ENCODE data around the gene AP4M1. TPM values are rescaled to one million over a fixed set of nuclear protein-coding genes. Genes with fewer than 3 reads are reported as not detected.
"Not testable (repeated sequence)": the region's sequence is repeated elsewhere in the genome, so short reads cannot be mapped to it uniquely, and the experiment has no call there.

Gene AP4M1
- total and polyA plus RNA-seq, 5 donors, result 10.1 to 15.4 (median 13.9) TPM

DNA sequence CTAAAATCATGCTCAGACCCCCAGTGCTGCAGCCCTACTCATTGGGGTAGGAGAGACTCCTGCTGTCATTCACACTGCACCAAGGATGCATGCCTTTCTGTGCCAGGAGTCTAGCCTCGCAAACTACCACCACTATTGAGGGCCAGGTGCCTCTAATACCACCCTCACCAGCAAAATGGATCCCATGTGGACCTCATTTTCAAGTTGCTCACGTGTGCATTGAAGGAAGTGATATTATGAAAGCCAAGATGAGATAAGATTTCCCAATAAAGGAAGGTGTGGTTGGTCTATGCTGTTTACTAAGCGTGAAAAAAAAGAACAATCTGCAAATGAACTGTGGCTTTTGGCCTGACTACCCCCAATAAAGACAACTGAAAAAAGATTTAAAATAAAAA lies 40.1 kb downstream of the AP4M1 start:
- ATAC-seq (no peak), DNase-seq (no peak)
- Histone ChIP-seq H3K27me3 (ENCODE audit: control insufficient read depth, insufficient read depth) (no peaks in the 10 kb centered on the region), H3K27ac (ENCODE audit: low read length) (no peak overlapping the region), H3K9me3 (ENCODE audit: control insufficient read depth, low read length) (no peaks in the 10 kb centered on the region), H3K4me1 (ENCODE audit: control insufficient read depth, insufficient read depth, low read length) (no peaks in the 10 kb centered on the region), H3K4me3 (ENCODE audit: low read length) (no peak overlapping the region)
- WGBS, result 62% methylated on average over 3 of the region's 3 CpGs
- intact Hi-C loops (cut with DNase I), result no loop called here

DNA sequence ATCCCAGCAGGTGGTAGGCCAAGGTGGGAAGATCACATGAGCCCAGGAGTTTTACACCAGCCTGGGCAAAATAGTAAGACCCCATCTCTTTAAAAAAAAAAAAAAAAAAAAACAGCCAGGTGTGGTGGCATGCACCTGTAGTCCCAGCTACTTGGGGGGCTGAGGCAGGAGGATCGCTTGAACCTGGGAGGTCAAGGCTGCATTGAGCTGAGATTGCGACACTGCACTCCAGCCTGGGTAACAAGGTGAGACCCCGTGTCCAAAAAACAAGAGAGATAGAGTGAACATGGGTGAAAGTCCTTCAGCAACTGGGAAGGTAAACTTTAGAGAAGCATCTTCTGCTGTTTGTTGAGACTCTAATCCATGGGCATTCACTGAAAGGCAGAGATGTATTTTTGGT lies 41.0 kb downstream of the AP4M1 start:
- Histone ChIP-seq H3K4me3 (ENCODE audit: low read length) (no peak overlapping the region), H3K27ac (ENCODE audit: low read length) (no peak overlapping the region), H3K4me1 (ENCODE audit: control insufficient read depth, insufficient read depth, low read length) (no peaks in the 10 kb centered on the region), H3K9me3 (ENCODE audit: control insufficient read depth, low read length) (no peaks in the 10 kb centered on the region), H3K27me3 (ENCODE audit: control insufficient read depth, insufficient read depth) (no peaks in the 10 kb centered on the region)
- 92% methylated on average over 3 of the region's 3 CpGs for WGBS
- no peak for DNase-seq
- intact Hi-C loops (cut with DNase I), result no loop called here
- no peak for ATAC-seq

DNA sequence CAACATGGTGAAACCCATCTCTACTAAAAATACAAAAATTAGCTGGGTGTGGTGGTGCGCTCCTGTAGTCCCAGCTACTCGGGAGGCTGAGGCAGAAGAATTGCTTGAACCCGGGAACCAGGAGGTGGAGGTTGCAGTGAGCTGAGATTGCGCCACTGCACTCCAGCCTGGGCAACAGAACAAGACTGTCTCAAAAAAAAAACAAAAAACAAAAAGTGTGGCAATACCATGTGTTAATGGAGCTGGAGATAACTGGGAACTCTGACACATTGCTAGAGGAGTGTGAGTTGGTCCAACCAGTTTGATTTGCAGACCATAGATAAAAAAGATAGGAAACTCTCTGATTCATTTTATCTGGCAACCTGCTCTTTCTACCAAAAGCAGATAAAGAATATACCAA lies 44.9 kb downstream of the AP4M1 start:
- H3K9me3 ChIP-seq (ENCODE audit: control insufficient read depth, low read length); H3K4me3 ChIP-seq (ENCODE audit: low read length); DNase-seq; H3K4me1 ChIP-seq (ENCODE audit: control insufficient read depth, insufficient read depth, low read length); ATAC-seq; intact Hi-C loops (cut with DNase I); H3K27me3 ChIP-seq (ENCODE audit: control insufficient read depth, insufficient read depth); H3K27ac ChIP-seq (ENCODE audit: low read length): not testable (repeated sequence)
- 91% methylated on average over 4 of the region's 4 CpGs for whole genome bisulfite sequencing

DNA sequence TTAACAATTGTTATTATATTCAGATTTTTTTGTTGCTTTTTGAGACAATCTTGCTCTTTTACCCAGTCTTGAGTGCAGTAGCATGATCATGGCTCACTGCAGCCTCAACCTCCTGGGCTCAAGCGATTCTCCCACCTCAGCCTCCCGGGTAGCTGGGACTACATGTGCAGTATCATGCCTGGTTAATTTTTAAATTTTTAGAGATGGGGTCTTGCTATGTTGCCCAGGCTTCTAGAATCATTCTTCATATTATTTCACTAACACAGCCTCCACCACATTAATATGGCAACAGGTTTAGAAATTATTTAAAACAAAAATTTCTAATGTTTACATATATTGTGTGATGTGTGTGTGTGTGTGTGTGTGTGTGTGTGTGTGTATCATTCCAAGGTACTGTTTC lies 45.8 kb downstream of the AP4M1 start:
- intact Hi-C loops (cut with DNase I), result no loop called here
- H3K4me3 ChIP-seq (ENCODE audit: low read length), result no peak overlapping the region
- H3K27me3 ChIP-seq (ENCODE audit: control insufficient read depth, insufficient read depth), result no peaks in the 10 kb centered on the region
- ATAC-seq (no peak), DNase-seq (no peak)
- no peaks in the 10 kb centered on the region for H3K4me1 ChIP-seq (ENCODE audit: control insufficient read depth, insufficient read depth, low read length)
- 98% methylated on average over 2 of the region's 2 CpGs for WGBS
- no peaks in the 10 kb centered on the region for H3K9me3 ChIP-seq (ENCODE audit: control insufficient read depth, low read length)
- no peak overlapping the region for H3K27ac ChIP-seq (ENCODE audit: low read length)

DNA sequence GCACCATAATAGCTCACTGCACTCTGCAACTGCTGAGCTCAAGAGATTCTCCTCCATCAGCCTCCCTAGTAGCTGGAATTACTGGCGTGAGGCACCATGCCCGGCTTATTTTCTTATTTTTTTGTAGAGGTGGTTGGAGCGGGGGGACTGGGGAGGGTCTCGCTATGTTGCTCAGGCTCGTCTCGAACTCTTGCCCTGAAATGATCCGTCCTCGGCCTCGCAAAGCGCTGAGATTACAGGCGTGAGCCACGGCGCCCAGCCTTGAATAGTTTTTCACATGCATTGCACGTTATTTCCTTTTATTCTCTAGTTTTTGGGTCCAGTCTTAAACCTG lies 46.7 kb downstream of the AP4M1 start:
- intact Hi-C loops (cut with DNase I), result no loop called here
- 12% methylated on average over 14 of the region's 14 CpGs for WGBS
- peak overlapping the region; percentile 46 for H3K4me3 ChIP-seq (ENCODE audit: low read length)
- ATAC-seq (no peak), DNase-seq (no peak)
- H3K9me3 ChIP-seq (ENCODE audit: control insufficient read depth, low read length), result no peaks in the 10 kb centered on the region
- no peaks in the 10 kb centered on the region for H3K27me3 ChIP-seq (ENCODE audit: control insufficient read depth, insufficient read depth)
- H3K4me1 ChIP-seq (ENCODE audit: control insufficient read depth, insufficient read depth, low read length), result no peaks in the 10 kb centered on the region
- H3K27ac ChIP-seq (ENCODE audit: low read length), result peak overlapping the region; percentile 44

DNA sequence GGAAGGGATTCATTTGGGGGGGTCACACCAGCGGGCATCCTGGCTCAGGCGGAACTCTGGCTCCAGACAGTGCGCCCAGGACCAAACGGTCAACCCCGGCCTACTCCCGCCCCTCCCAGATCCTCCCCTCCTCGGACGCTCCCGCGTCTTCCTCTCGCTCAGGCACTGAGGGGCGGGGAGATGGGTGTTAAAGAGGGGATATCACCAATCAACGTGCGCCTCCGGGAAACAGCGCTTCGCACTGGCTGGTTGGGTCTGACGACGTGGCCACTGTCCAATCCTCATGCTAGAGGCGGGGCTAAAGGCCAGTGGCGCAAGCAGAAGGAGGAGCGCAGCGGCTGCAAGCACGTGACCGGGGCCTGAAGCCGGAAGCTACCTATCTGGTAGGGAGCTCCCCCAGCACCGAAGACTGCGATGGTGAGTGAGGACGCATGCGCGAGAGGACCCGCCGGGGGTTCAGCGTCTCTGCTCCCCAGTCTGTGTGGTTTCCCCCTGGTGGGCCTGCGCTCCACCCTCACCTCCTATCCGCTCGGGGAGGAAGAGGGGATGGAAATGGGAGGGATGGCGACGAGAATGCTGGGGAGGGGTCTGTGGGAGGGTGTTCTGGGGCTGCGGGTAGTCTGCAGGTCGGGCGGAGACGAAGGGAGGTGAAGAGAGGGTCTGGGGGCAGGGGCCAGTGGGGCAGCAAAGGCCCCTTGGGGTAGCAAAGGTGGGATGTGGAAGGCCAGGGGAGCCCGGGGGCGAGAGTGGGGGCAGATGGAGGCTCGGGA lies 47.3 kb downstream of the AP4M1 start, which contains the start of gene LAMTOR4:
TSS of gene LAMTOR4 (plus strand) at position 360 of the 770 bp plus-strand sequence. CDS start at position 415, 55 bp downstream.
- DNase-seq, result peak; percentile 99
- H3K9me3 ChIP-seq (ENCODE audit: control insufficient read depth, low read length), result no peaks in the 10 kb centered on the region
- WGBS, result under 1% methylated on average over 46 of the region's 46 CpGs
- peak within 1 kb of the TSS; percentile 75 for H3K27ac ChIP-seq (ENCODE audit: low read length)
- ATAC-seq, result peak; percentile 99 to 100
- intact Hi-C loops (cut with DNase I), result no loop called here
- no peaks in the 10 kb centered on the region for H3K4me1 ChIP-seq (ENCODE audit: control insufficient read depth, insufficient read depth, low read length)
- no peaks in the 10 kb centered on the region for H3K27me3 ChIP-seq (ENCODE audit: control insufficient read depth, insufficient read depth)
- peak within 1 kb of the TSS; percentile 79 for H3K4me3 ChIP-seq (ENCODE audit: low read length)

DNA sequence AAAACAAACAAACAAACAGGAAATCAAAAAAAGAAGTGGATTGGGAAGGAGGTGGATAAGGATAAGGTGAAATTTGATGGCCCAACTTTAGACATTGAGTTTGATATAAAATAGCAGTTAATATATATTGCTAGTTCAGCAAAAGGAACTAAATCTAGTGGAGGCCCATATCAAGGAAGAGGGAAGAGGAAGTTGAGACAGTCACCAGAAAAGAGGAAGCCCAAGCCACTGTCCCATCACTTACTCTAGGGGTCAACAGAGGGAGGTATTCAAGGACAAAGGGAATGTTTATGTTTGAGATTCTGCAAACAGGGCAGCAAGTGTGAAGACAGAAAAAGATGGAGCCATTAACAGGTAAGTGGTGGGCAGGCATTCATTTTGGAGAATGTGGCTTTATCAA lies 51.0 kb downstream of the AP4M1 start:
- H3K4me1 ChIP-seq (ENCODE audit: control insufficient read depth, insufficient read depth, low read length), result no peaks in the 10 kb centered on the region
- intact Hi-C loops (cut with DNase I), result no loop called here
- no peak overlapping the region for H3K27ac ChIP-seq (ENCODE audit: low read length)
- DNase-seq, result no peak
- H3K9me3 ChIP-seq (ENCODE audit: control insufficient read depth, low read length), result no peaks in the 10 kb centered on the region
- no peak overlapping the region for H3K4me3 ChIP-seq (ENCODE audit: low read length)
- no peak for ATAC-seq
- H3K27me3 ChIP-seq (ENCODE audit: control insufficient read depth, insufficient read depth), result no peaks in the 10 kb centered on the region

DNA sequence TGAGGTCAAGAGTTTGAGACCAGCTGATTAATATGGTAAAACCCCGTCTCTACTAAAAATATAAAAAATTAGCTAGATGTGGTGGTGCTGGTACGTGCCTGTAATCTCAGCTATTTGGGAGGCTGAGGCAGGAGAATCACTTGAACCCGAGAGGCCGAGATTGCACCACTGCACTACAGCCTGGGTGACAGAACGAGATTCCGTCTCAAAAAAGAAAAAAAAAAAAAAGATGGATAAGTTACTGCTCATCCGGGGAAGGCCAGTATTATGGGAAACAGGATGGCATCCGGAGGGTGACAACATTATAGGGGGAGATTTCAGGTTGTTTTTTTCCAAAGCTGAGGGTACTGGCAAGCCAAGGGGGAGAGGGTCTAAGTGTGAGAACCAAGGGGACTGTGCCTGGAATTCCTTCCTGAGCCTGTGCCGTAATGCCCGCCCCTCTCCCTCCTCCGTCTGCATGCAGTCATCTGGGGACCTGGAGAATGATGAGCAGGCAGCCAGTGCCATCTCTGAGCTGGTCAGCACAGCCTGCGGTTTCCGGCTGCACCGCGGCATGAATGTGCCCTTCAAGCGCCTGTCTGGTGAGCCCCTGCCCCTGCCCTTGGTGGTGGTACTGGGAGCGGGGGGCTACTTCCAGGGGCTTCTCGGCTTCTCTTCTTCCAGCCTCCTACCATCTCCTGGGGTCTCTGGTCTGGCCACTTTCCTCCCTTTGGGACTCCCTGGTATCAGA lies 51.7 kb downstream of the AP4M1 start:
- no peak overlapping the region for H3K4me3 ChIP-seq (ENCODE audit: low read length)
- H3K27me3 ChIP-seq (ENCODE audit: control insufficient read depth, insufficient read depth), result no peaks in the 10 kb centered on the region
- H3K27ac ChIP-seq (ENCODE audit: low read length), result no peak overlapping the region
- 90% methylated on average over 18 of the region's 18 CpGs for WGBS
- intact Hi-C loops (cut with DNase I), result no loop called here
- H3K4me1 ChIP-seq (ENCODE audit: control insufficient read depth, insufficient read depth, low read length), result no peaks in the 10 kb centered on the region
- no peaks in the 10 kb centered on the region for H3K9me3 ChIP-seq (ENCODE audit: control insufficient read depth, low read length)
- DNase-seq, result peak in 1 of 3 donors; percentile 47
- ATAC-seq, result no peak

DNA sequence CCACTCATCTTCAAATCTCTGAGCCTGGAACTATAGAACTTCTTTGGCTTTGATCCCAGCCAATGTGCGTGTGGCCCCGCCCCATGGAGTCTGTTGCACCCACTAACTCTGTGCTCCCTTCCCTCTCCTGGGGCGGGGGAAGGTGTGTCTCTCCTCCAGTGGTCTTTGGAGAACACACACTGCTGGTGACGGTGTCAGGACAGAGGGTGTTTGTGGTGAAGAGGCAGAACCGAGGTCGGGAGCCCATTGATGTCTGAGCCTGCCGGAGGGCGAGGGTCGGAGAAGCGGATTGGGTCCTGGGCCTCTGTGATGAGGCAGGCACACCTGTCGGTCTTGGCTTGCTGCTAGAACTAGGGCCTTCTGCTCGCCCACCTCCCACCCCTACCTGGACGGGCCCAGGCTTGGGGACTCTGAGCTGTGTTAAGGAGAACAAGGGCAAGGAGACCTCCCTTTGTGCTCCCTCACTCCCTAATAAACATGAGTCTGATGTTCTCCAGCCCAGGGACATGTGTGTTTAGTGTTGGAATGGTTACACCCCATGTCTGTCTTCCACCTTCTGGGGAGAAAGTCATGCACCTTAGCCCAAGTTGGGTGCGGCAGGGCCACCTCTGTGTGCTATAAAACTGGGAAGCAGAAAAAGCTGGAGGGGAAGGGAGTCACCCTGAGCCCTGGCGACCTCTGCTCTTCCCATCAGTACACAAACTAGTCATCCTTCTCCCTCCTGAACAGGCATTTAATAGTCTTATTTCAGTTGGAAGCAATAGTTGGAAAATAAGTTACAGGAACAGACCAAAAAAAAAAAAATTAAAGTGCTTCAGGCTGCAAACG lies 52.5 kb downstream of the AP4M1 start:
- intact Hi-C loops (cut with DNase I), result no loop called here
- DNase-seq, result peak in 1 of 3 donors; percentile 28
- 77% methylated on average over 16 of the region's 16 CpGs for WGBS
- H3K9me3 ChIP-seq (ENCODE audit: control insufficient read depth, low read length), result no peaks in the 10 kb centered on the region
- H3K27me3 ChIP-seq (ENCODE audit: control insufficient read depth, insufficient read depth), result no peaks in the 10 kb centered on the region
- ATAC-seq, result no peak
- H3K4me1 ChIP-seq (ENCODE audit: control insufficient read depth, insufficient read depth, low read length), result no peaks in the 10 kb centered on the region
- H3K27ac ChIP-seq (ENCODE audit: low read length), result no peak overlapping the region
- H3K4me3 ChIP-seq (ENCODE audit: low read length), result no peak overlapping the region

DNA sequence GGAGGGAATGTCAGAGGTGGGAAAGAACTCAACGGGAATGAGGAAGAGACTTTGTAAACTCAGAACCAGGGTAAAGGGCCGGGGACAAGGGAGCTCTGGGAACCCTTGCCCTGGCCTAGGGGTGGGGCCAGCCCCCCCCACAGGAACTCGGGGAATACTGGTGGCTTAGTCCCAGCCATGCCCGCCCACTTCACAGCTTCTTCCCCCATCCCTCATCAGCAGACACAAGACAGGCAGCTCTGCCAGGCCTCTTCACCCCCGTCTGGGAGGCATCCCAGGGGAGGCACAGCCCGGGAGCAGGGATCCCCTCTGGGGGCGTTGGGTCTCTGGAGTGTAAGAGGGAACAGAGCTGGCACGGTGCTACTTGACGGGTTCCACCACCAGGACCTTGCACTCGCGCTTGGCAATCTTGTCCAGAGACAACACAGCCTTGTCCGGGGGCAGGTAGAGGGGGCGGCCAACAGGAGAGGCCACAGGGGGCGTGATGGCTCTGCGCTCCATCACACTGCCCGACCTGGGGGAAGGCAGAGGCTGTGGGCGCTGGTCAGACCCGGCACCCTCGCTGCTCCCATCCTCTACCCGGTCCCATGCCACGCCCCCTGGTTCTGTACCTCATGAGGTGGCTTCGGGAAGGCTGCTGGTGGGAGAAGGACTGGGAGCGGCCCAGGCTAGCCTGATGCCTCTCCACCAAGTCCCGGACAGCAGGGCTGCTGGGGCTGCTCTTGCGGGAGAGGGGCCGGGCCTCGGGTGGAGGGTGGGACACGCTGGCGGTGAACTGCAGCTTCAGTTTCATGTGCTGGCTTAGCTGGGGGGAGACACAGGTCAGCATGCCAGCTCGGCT lies 53.4 kb downstream of the AP4M1 start:
- ATAC-seq (no peak), DNase-seq (peak in 2 of 3 donors; percentile 58 to 64)
- no peaks in the 10 kb centered on the region for H3K27me3 ChIP-seq (ENCODE audit: control insufficient read depth, insufficient read depth)
- no peak overlapping the region for H3K27ac ChIP-seq (ENCODE audit: low read length)
- no peaks in the 10 kb centered on the region for H3K9me3 ChIP-seq (ENCODE audit: control insufficient read depth, low read length)
- no peak overlapping the region for H3K4me3 ChIP-seq (ENCODE audit: low read length)
- no peaks in the 10 kb centered on the region for H3K4me1 ChIP-seq (ENCODE audit: control insufficient read depth, insufficient read depth, low read length)
- WGBS, result 69% methylated on average over 30 of the region's 30 CpGs
- intact Hi-C loops (cut with DNase I), result no loop called here
